HG02852 (cell line): ENCODE measurements around the gene IPPK.
"Not testable (repeated sequence)": the region's sequence is repeated elsewhere in the genome, so short reads cannot be mapped to it uniquely, and the experiment has no call there.

Experiments used
- ATAC-seq: cut with Tn5 transposase; IDR thresholded peaks from one replicate; pipeline ENCODE4 v1.9.1; 2021; ENCODE audit warnings: mild to moderate bottlenecking, moderate library complexity; ENCODE audit not compliant: unreplicated experiment

The IPPK gene

GRCh38 chr9:92600462-92601261 is 69.3 kb downstream of the IPPK start:
- no peak for ATAC-seq

GRCh38 chr9:92599938-92600461 is 69.9 kb downstream of the IPPK start:
- no peak for ATAC-seq

GRCh38 chr9:92598382-92598781 is 71.5 kb downstream of the IPPK start:
- ATAC-seq: no peak

- no peak for ATAC-seq
These were observed 74.0 kb downstream of the IPPK start for GRCh38 chr9:92595930-92596329.

GRCh38 chr9:92595075-92595474 is 74.9 kb downstream of the IPPK start:
- not testable (repeated sequence) for ATAC-seq

- ATAC-seq: no peak
These were observed 76.7 kb downstream of the IPPK start for GRCh38 chr9:92592946-92593861.

GRCh38 chr9:92592537-92592936 is 77.4 kb downstream of the IPPK start:
- ATAC-seq: no peak

GRCh38 chr9:92590377-92590776 is 79.6 kb downstream of the IPPK start:
- no peak for ATAC-seq

- ATAC-seq: no peak
These were observed 80.0 kb downstream of the IPPK start for GRCh38 chr9:92589923-92590322.

GRCh38 chr9:92576175-92576574 is 93.8 kb downstream of the IPPK start:
- ATAC-seq: no peak

GRCh38 chr9:92573612-92574011 is 96.3 kb downstream of the IPPK start:
- not testable (repeated sequence) for ATAC-seq

- ATAC-seq: not testable (repeated sequence)
These were observed 98.1 kb downstream of the IPPK start for GRCh38 chr9:92571871-92572270.

GRCh38 chr9:92564982-92565381 is 104.9 kb downstream of the IPPK start:
- ATAC-seq: no peak

- no peak for ATAC-seq
These were observed 105.4 kb downstream of the IPPK start for GRCh38 chr9:92564504-92564903.
